Ammon's horn (tissue), 1 donor: ENCODE results near the gene BPIFA3.

ENCODE experiments used
- DNase-seq: peaks from one replicate; pipeline ENCODE4 v3.0.0-alpha.2; 2016; ENCODE audit warnings: low spot score

The BPIFA3 gene

GRCh38 chr20:33263784-33264183 lies 46.6 kb downstream of the BPIFA3 start:
- DNase-seq, result peak; percentile 40

DNA sequence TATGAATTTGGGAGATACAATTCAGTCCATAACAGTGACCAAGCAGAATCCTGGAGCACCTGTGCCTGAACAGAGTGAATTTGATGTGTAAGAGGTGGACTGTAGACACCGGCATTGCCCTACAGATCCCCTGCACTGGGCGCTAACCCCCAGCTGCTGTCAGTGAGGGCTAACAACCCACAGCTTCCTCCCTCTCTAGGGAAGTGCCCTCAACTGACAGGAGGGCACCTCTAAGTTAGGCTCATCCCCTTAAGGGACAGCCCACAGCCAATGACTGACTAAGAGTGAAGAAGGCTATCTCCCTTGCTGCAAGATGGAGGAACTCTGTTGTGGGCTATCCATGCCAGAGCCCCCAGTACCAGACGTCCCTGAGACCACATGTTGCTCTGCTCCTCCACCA lies 50.5 kb downstream of the BPIFA3 start:
- no peak for DNase-seq

GRCh38 chr20:33272155-33272873 lies 55.2 kb downstream of the BPIFA3 start:
- DNase-seq, result no peak

- DNase-seq, result no peak
These were observed 56.1 kb downstream of the BPIFA3 start for GRCh38 chr20:33273117-33273851.

GRCh38 chr20:33275215-33275614 lies 58.1 kb downstream of the BPIFA3 start:
- DNase-seq, result no peak

DNA sequence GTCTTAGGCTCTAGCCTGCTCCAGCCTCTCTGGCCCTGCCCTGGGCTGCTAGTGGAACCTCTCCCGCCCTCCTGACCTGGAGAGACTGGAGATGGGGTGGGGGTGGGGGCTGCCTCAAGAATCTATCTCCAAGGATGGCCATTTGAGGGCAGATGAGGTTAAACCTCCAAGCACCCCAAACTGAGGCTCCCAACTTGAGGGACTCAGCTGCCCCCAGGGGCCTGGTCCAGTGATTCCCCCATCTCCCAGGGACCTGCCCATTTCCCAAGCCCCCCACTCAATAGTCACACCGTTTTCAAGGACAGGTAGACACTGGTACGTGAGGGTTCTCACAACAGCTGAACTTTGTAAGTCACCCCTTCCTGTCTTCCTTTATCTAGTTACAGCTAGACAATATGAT lies 58.7 kb downstream of the BPIFA3 start:
- DNase-seq, result no peak

DNA sequence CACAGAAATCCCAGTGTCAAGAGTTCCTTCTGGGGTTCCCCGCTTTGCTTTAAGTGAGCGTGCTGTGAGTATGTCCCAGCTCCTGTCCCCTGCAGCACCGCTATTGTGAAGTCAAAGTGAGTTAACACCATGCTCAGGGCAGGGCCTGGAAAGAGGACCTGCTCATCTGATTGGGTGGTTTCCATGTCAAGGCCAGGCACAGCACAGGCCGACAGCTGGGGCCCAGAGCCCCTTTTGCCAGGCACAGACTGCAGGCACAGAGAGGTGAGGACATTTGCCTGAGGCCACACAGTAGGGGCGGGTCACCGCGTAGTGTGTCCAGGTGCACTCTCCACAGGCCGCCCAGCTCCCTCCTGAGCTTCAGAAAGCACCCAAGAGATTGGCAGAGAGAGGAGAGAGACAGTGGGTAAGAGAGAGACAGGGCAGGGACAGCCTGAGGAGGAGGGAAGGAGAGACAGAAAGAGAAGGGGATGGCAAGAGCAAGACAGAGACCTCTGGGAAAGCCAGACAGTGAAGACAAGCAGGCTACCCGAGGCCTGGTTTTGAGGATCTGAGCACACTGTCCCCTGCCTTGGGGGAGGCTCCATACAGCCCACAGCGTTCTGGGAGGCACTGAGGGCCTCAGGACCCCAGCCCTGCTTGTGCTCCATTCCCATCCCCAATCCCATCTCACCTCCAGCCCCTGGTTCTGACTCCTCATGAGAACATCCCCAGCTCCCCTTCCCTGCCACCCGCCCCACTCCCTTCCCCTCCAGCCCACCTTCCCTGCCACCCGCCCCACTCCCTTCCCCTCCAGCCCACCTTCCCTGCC lies 59.4 kb downstream of the BPIFA3 start:
- no peak for DNase-seq
